ENCODE data around the gene ACTR6.

Gene ACTR6

GRCh38 chr12:100243137-100243536 lies 42.5 kb downstream of the ACTR6 start:
- TF ChIP-seq CTCF (IDR thresholded peaks at IDR 0.05; ENCODE audit: low read depth, low read length): no peak

GRCh38 chr12:100247765-100248164 lies 47.1 kb downstream of the ACTR6 start:
- no peak for DNase-seq (ENCODE audit: extremely low read depth, low read depth)
- TF ChIP-seq CTCF (IDR thresholded peaks at IDR 0.05; ENCODE audit: low read depth, low read length): no peak

More at GRCh38 chr12:100243137-100243536, 42.5 kb downstream of the ACTR6 start:
- no peak for DNase-seq (ENCODE audit: extremely low read depth, low read depth)

GRCh38 chr12:100248886-100249285 lies 48.3 kb downstream of the ACTR6 start:
- TF ChIP-seq CTCF (IDR thresholded peaks at IDR 0.05; ENCODE audit: low read depth, low read length): no peak
- no peak for DNase-seq (ENCODE audit: extremely low read depth, low read depth)

- no peak for TF ChIP-seq CTCF (IDR thresholded peaks at IDR 0.05; ENCODE audit: low read depth, low read length)
- DNase-seq (ENCODE audit: extremely low read depth, low read depth): no peak
Observed at GRCh38 chr12:100249941-100250340, 49.3 kb downstream of the ACTR6 start.

- no peak for DNase-seq (ENCODE audit: extremely low read depth, low read depth)
Observed at GRCh38 chr12:100251917-100252316, 51.3 kb downstream of the ACTR6 start.

GRCh38 chr12:100253437-100253836 lies 52.8 kb downstream of the ACTR6 start:
- TF ChIP-seq CTCF (IDR thresholded peaks at IDR 0.05; ENCODE audit: low read depth, low read length): no peak
- DNase-seq (ENCODE audit: extremely low read depth, low read depth): no peak

More at GRCh38 chr12:100251917-100252316, 51.3 kb downstream of the ACTR6 start:
- TF ChIP-seq CTCF (IDR thresholded peaks at IDR 0.05; ENCODE audit: low read depth, low read length): no peak

- TF ChIP-seq CTCF (IDR thresholded peaks at IDR 0.05; ENCODE audit: low read depth, low read length): no peak
- DNase-seq (ENCODE audit: extremely low read depth, low read depth): no peak
Observed at GRCh38 chr12:100254876-100255275, 54.3 kb downstream of the ACTR6 start.

Data from AG09319 (cell line).